ENCODE results near the gene SPIRE1.

The SPIRE1 gene

GRCh38 chr18:12657684-12658425 is at the start of gene SPIRE1:
TSS of gene SPIRE1 (minus strand) at chr18:12658107. CDS start at chr18:12657866, 241 bp downstream.
- Mint-ChIP-seq H3K27ac (peak within 1 kb of the TSS; percentile 82), H3K27me3 (peaks cover 28 to 39% of the 10 kb centered on the region in 2 donors), H3K4me1 (peaks cover 11 to 15% of the 10 kb centered on the region in 2 donors), H3K9me3 (no peaks in the 10 kb centered on the region), H3K4me3 (peak within 1 kb of the TSS; percentile 82 to 87), H3K36me3 (no peaks in the 10 kb centered on the region)
- peak; percentile 27 for DNase-seq
- peak; percentile 79 to 80 for ATAC-seq (replicated peaks)

DNA sequence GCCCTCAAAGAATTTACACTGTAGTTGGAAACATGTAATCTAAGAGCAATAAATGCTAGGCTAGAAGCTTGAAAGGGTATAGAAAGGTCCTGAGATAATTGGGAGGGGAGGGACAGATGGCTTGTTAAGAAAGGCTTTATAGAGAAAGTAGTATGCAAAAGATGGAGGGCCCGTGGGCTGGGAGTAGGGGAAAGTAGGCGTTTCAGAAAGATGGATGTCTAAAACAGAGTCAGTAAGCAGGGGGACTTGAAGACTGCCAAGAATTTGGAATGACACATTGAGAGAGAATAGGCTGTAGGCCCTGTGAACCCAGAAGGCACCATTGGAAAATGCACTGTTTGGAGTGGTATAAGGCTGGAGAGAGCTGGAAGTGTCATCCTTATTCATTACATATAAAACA is 45.8 kb upstream of the SPIRE1 start:
- peaks cover 17% of the 10 kb centered on the region in 2 donors for H3K36me3 Mint-ChIP-seq
- H3K4me1 Mint-ChIP-seq = peaks cover 22 to 46% of the 10 kb centered on the region in 2 donors
- peak overlapping the region; percentile 100 for H3K27ac Mint-ChIP-seq
- H3K4me3 Mint-ChIP-seq = peak overlapping the region; percentile 88 to 100
- no peaks in the 10 kb centered on the region for H3K27me3 Mint-ChIP-seq
- no peaks in the 10 kb centered on the region for H3K9me3 Mint-ChIP-seq
- DNase-seq (no peak), ATAC-seq (replicated peaks) (no peak)

GRCh38 chr18:12703096-12703567 is 45.2 kb upstream of the SPIRE1 start:
- Mint-ChIP-seq H3K27me3 (no peaks in the 10 kb centered on the region), H3K4me3 (peak overlapping the region; percentile 88 to 100), H3K9me3 (no peaks in the 10 kb centered on the region), H3K4me1 (peaks cover 22 to 46% of the 10 kb centered on the region in 2 donors), H3K27ac (peak overlapping the region; percentile 100), H3K36me3 (peaks cover 17 to 20% of the 10 kb centered on the region in 2 donors)
- ATAC-seq (replicated peaks) (peak in 1 of 2 donors; percentile 56), DNase-seq (no peak)

- no peaks in the 10 kb centered on the region for H3K9me3 Mint-ChIP-seq
- peaks cover 12 to 16% of the 10 kb centered on the region in 2 donors for H3K36me3 Mint-ChIP-seq
- peak within 1 kb of the TSS; percentile 88 to 100 for H3K4me3 Mint-ChIP-seq
- peak; percentile 90 to 93 for ATAC-seq (replicated peaks)
- no peaks in the 10 kb centered on the region for H3K27me3 Mint-ChIP-seq
- H3K4me1 Mint-ChIP-seq = peaks cover 22 to 46% of the 10 kb centered on the region in 2 donors
- peak within 1 kb of the TSS; percentile 100 for H3K27ac Mint-ChIP-seq
- DNase-seq = peak; percentile 92
Observed at GRCh38 chr18:12702221-12703095, 44.6 kb upstream of the SPIRE1 start, which contains the start of the genes CEP76 and PSMG2. TSS of gene CEP76 (minus strand) at chr18:12702723. CDS start at chr18:12702548, 175 bp downstream. TSS of gene PSMG2 (plus strand) at chr18:12703042. CDS start at chr18:12703108, 66 bp downstream.

- Mint-ChIP-seq H3K4me3 (peak overlapping the region in 1 of 2 donors; percentile 100), H3K36me3 (peaks cover 5 to 12% of the 10 kb centered on the region in 2 donors), H3K27ac (no peak overlapping the region), H3K9me3 (no peaks in the 10 kb centered on the region), H3K27me3 (no peaks in the 10 kb centered on the region), H3K4me1 (peaks cover 21 to 46% of the 10 kb centered on the region in 2 donors)
- ATAC-seq (replicated peaks) (no peak), DNase-seq (no peak)
Observed at GRCh38 chr18:12701161-12701560, 43.3 kb upstream of the SPIRE1 start.

GRCh38 chr18:12699747-12700146 is 41.8 kb upstream of the SPIRE1 start:
- DNase-seq (no peak), ATAC-seq (replicated peaks) (no peak)
- H3K9me3 Mint-ChIP-seq = no peaks in the 10 kb centered on the region
- H3K27ac Mint-ChIP-seq = no peak overlapping the region
- H3K4me3 Mint-ChIP-seq = no peak overlapping the region
- H3K36me3 Mint-ChIP-seq = peaks cover 5 to 11% of the 10 kb centered on the region in 2 donors
- peaks cover 15 to 32% of the 10 kb centered on the region in 2 donors for H3K4me1 Mint-ChIP-seq
- H3K27me3 Mint-ChIP-seq = no peaks in the 10 kb centered on the region

DNA sequence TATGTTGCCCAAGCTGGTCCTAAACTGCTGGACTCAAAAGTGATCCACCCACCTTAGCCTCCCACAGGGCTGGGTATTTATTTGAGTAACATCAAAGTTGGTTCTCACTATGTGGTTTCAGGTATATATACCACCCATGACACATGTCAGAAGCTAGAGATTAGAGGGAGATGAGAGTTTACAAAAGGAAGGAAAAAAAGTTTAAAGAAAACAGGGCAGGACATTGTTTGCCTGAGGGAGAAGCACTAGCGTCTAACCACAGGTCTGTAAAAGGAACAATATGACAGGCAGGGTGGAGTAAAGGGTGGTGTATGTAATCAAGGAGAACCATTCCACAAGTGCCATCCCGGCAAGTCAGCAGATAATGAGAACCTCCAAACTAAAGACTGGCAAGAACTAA is 36.1 kb upstream of the SPIRE1 start:
- Mint-ChIP-seq H3K9me3 (no peaks in the 10 kb centered on the region), H3K36me3 (peaks cover 15 to 18% of the 10 kb centered on the region in 2 donors), H3K27ac (no peak overlapping the region), H3K4me1 (peaks cover 5 to 6% of the 10 kb centered on the region in 2 donors), H3K27me3 (no peaks in the 10 kb centered on the region), H3K4me3 (no peak overlapping the region)
- ATAC-seq (replicated peaks) (no peak), DNase-seq (no peak)

GRCh38 chr18:12692206-12692605 is 34.3 kb upstream of the SPIRE1 start:
- Mint-ChIP-seq H3K27ac (no peak overlapping the region), H3K9me3 (no peaks in the 10 kb centered on the region), H3K36me3 (peaks cover 13 to 14% of the 10 kb centered on the region in 2 donors), H3K4me1 (peaks cover 5 to 6% of the 10 kb centered on the region in 2 donors), H3K4me3 (no peak overlapping the region), H3K27me3 (no peaks in the 10 kb centered on the region)
- ATAC-seq (replicated peaks) = no peak
- no peak for DNase-seq

DNA sequence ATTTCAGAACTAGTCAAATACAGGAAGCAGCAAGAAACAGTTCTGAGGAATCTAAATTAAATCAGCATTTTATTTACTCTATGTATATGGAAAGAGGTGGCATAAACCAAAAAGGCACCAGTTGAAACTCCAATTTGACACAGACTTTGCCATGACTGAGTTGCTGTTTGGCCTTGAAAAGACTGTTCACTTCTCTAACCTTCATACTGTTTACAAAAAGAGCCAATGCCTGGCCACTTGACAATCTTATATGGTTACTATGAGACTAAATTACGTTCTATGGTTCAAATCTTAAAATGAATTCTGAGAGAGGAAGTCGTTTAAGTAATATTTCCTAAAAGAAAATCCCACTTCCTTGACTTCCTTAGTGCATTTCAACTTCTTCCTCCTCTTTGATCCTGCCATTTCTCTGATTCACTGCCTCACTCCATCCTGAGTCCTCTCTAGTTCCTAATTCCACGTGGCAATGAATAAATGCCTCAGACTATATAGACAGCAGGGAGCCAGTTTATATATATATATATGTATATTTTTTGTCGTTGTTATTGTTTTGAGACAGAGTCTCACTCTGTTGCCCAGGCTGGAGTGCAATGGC is 31.4 kb upstream of the SPIRE1 start:
- Mint-ChIP-seq H3K4me3 (no peak overlapping the region), H3K27ac (no peak overlapping the region), H3K36me3 (peaks cover 12 to 14% of the 10 kb centered on the region in 2 donors), H3K27me3 (no peaks in the 10 kb centered on the region), H3K9me3 (no peaks in the 10 kb centered on the region), H3K4me1 (peaks cover 5 to 6% of the 10 kb centered on the region in 2 donors)
- no peak for DNase-seq
- ATAC-seq (replicated peaks) = no peak

- H3K4me1 Mint-ChIP-seq = no peaks in the 10 kb centered on the region
- H3K27me3 Mint-ChIP-seq = no peaks in the 10 kb centered on the region
- H3K36me3 Mint-ChIP-seq = peaks cover 4 to 8% of the 10 kb centered on the region in 2 donors
- no peak for DNase-seq
- no peaks in the 10 kb centered on the region for H3K9me3 Mint-ChIP-seq
- H3K4me3 Mint-ChIP-seq = no peak overlapping the region
- no peak overlapping the region for H3K27ac Mint-ChIP-seq
- no peak for ATAC-seq (replicated peaks)
Observed at GRCh38 chr18:12686100-12686499, 28.2 kb upstream of the SPIRE1 start.

DNA sequence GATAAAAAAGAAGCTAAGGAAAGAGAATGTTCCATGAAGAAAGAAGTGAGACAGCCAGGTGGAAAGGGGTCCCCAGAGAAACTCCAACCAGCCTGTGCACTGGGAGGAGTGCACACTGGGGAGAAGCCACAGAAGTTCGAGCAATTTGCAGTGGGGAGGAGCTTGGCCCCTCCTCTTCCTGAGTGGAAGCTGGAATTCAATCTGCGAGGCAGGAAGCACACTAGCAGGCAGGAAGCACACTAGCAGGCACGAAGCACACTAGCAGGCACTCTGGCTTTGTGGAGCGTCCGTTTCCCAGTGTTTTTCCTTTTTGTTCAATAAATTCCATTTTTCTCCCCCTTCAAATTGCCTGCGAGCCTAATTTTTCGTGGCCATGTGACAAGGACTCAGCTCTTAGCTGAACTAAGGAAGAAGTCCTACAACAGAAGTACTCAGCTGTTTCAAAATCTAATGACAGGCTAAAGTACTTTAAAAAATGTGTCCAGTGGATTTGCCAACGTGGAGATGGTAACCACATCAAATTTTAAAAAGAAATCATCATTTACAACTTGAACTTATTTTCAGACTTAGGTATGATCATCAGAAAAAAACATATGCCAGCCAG is 21.4 kb upstream of the SPIRE1 start:
- Mint-ChIP-seq H3K9me3 (no peaks in the 10 kb centered on the region), H3K27me3 (no peaks in the 10 kb centered on the region), H3K4me3 (no peak overlapping the region), H3K27ac (no peak overlapping the region), H3K4me1 (no peaks in the 10 kb centered on the region), H3K36me3 (peaks cover 8 to 20% of the 10 kb centered on the region in 2 donors)
- ATAC-seq (replicated peaks) = no peak
- DNase-seq = no peak

GRCh38 chr18:12668041-12668440 is 10.1 kb upstream of the SPIRE1 start:
- DNase-seq (no peak), ATAC-seq (replicated peaks) (no peak)
- Mint-ChIP-seq H3K27ac (no peak overlapping the region), H3K27me3 (no peaks in the 10 kb centered on the region), H3K9me3 (no peaks in the 10 kb centered on the region), H3K36me3 (peaks cover 5% of the 10 kb centered on the region in 2 donors), H3K4me1 (no peaks in the 10 kb centered on the region), H3K4me3 (no peak overlapping the region)

DNA sequence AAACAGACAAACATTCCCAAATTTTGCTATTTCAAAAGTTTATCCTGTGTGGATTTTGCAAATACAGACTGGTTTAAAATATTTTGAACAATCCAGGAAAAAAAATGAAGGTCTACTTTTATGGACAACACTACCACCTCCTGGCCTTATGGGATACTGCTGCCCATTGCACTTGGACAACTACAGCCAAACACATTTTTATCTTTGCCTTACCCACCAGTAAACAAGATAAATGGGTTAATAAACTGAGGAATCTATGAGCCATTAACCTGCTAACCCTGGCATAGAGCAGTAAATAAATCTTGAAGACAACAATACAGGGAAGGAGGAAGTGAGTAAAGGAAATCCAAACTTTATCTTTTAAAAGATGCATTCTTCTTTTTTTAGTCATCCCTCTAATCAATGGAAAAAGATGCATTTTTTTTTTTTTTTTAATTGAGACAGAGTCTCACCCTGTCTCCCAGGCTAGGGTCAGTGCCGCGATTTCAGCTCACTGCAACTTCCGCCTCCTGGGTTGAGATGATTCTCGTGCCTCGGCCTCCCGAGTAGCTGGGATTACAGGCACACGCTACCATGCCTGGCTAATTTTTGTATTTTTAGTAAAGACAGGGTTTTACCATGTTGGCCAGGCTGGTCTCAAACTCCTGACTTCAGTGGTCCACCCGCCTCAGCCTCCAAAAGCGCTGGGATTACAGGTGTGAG is 2.1 kb upstream of the SPIRE1 start:
- no peaks in the 10 kb centered on the region for H3K36me3 Mint-ChIP-seq
- H3K4me3 Mint-ChIP-seq = no peak overlapping the region
- no peaks in the 10 kb centered on the region for H3K9me3 Mint-ChIP-seq
- no peak for DNase-seq
- ATAC-seq (replicated peaks) = no peak
- H3K27me3 Mint-ChIP-seq = peaks cover 13 to 25% of the 10 kb centered on the region in 2 donors
- peaks cover 9 to 15% of the 10 kb centered on the region in 2 donors for H3K4me1 Mint-ChIP-seq
- H3K27ac Mint-ChIP-seq = no peak overlapping the region
